ENCODE data around the gene FAAP100. TPM values are rescaled to one million over a fixed set of nuclear protein-coding genes. Genes with fewer than 3 reads are reported as not detected.

The FAAP100 gene
- polyA plus RNA-seq, 1 donor from 2014 or later: 56.3 TPM

DNA sequence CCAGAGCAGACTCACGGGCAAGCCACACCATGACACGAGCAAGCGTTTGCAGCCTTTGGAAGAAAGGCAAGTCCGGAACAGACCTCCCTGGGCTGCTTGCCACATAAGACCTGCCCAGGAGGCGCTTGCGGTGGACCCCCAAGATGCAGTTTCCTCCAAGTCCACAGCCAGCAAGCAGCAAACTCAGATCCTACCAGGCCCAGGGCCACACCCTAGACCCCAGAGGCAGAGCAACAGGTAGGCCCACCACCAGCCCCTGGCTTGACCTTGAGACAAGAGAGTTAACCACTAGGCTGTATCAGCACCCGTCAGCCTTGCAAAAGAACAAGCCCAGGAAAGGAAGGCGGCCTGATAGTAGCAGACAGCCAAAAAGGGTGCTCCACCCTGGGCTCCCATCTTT lies 2.3 kb downstream of the FAAP100 start:
- Histone ChIP-seq H3K9me3 (ENCODE audit: low read length) (no peaks in the 10 kb centered on the region), H3K36me3 (ENCODE audit: insufficient read depth, low read length) (no peaks in the 10 kb centered on the region), H3K9me2 (ENCODE audit: insufficient read depth, low read length) (no peaks in the 10 kb centered on the region), H3K9ac (ENCODE audit: low read length) (no peak overlapping the region), H2AFZ (ENCODE audit: low read depth, low read length) (no peak overlapping the region), H3K27ac (ENCODE audit: low read length) (no peak overlapping the region), H4K20me1 (ENCODE audit: insufficient read depth) (no peaks in the 10 kb centered on the region), H3F3A (ENCODE audit: insufficient read depth, low read length, poor library complexity, severe bottlenecking) (no peaks in the 10 kb centered on the region), H3K4me2 (ENCODE audit: low read length) (no peak overlapping the region), H3K79me2 (replicated peaks; ENCODE audit: insufficient read depth, low read length) (peaks cover 13% of the 10 kb centered on the region), H3K4me3 (ENCODE audit: low read length) (no peak overlapping the region), H3K27me3 (ENCODE audit: insufficient read depth, low read depth, low read length) (peaks cover 3% of the 10 kb centered on the region)
- TF ChIP-seq SMC3 (conservative IDR thresholded peaks at IDR 0.05; ENCODE audit: poor library complexity) (no peak), EP300 (conservative IDR thresholded peaks at IDR 0.05; ENCODE audit: poor library complexity, severe bottlenecking) (no peak), TAF1 (IDR thresholded peaks at IDR 0.05; ENCODE audit: low read depth) (no peak), EZH2 (IDR thresholded peaks at IDR 0.05; ENCODE audit: borderline replicate concordance, insufficient read depth, low read length, poor library complexity, severe bottlenecking) (no peak), RAD21 (conservative IDR thresholded peaks at IDR 0.05) (no peak)
- TF ChIP-seq, protein P1, sequence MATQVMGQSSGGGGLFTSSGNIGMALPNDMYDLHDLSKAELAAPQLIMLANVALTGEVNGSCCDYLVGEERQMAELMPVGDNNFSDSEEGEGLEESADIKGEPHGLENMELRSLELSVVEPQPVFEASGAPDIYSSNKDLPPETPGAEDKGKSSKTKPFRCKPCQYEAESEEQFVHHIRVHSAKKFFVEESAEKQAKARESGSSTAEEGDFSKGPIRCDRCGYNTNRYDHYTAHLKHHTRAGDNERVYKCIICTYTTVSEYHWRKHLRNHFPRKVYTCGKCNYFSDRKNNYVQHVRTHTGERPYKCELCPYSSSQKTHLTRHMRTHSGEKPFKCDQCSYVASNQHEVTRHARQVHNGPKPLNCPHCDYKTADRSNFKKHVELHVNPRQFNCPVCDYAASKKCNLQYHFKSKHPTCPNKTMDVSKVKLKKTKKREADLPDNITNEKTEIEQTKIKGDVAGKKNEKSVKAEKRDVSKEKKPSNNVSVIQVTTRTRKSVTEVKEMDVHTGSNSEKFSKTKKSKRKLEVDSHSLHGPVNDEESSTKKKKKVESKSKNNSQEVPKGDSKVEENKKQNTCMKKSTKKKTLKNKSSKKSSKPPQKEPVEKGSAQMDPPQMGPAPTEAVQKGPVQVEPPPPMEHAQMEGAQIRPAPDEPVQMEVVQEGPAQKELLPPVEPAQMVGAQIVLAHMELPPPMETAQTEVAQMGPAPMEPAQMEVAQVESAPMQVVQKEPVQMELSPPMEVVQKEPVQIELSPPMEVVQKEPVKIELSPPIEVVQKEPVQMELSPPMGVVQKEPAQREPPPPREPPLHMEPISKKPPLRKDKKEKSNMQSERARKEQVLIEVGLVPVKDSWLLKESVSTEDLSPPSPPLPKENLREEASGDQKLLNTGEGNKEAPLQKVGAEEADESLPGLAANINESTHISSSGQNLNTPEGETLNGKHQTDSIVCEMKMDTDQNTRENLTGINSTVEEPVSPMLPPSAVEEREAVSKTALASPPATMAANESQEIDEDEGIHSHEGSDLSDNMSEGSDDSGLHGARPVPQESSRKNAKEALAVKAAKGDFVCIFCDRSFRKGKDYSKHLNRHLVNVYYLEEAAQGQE (IDR thresholded peaks at IDR 0.05; ENCODE audit: borderline replicate concordance): no peak
- TF ChIP-seq, protein P2, sequence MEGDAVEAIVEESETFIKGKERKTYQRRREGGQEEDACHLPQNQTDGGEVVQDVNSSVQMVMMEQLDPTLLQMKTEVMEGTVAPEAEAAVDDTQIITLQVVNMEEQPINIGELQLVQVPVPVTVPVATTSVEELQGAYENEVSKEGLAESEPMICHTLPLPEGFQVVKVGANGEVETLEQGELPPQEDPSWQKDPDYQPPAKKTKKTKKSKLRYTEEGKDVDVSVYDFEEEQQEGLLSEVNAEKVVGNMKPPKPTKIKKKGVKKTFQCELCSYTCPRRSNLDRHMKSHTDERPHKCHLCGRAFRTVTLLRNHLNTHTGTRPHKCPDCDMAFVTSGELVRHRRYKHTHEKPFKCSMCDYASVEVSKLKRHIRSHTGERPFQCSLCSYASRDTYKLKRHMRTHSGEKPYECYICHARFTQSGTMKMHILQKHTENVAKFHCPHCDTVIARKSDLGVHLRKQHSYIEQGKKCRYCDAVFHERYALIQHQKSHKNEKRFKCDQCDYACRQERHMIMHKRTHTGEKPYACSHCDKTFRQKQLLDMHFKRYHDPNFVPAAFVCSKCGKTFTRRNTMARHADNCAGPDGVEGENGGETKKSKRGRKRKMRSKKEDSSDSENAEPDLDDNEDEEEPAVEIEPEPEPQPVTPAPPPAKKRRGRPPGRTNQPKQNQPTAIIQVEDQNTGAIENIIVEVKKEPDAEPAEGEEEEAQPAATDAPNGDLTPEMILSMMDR (IDR thresholded peaks at IDR 0.05; ENCODE audit: poor library complexity, severe bottlenecking): no peak

DNA sequence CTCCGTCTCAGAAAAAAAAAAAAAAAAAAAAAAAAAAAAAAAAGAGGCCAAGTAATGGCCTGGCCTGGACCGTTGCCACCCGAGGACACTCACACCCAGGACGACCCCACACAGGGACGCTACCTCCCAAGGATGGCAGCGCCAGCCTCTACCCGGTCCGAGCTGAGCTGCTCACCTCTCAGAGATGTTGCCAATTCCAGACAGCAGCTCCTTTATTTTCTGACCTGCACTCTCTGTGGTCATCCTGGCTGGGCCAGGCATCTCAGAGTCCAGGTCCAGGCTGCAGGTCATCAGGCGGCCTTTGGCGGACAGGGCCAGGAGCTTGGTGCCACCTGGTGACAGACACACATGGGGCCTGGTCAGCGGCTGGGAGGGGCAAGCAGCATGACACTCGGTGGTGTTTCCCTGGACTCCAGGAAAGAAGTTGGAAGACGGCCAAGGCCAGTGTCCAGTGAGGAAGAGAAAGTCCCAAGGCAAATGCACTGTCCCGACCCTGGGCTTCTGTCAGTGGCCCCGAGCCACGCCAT lies 3.1 kb downstream of the FAAP100 start:
- H3K79me2 ChIP-seq (replicated peaks; ENCODE audit: insufficient read depth, low read length): peaks cover 13% of the 10 kb centered on the region
- H3K9ac ChIP-seq (ENCODE audit: low read length): no peak overlapping the region
- H2AFZ ChIP-seq (ENCODE audit: low read depth, low read length): no peak overlapping the region
- H3K4me2 ChIP-seq (ENCODE audit: low read length): no peak overlapping the region
- no peak overlapping the region for H3K4me3 ChIP-seq (ENCODE audit: low read length)
- TF ChIP-seq, protein P1 (IDR thresholded peaks at IDR 0.05; ENCODE audit: borderline replicate concordance): no peak
- TF ChIP-seq EP300 (conservative IDR thresholded peaks at IDR 0.05; ENCODE audit: poor library complexity, severe bottlenecking): no peak
- TF ChIP-seq MXI1 (conservative IDR thresholded peaks at IDR 0.05; ENCODE audit: poor library complexity, severe bottlenecking): no peak
- TF ChIP-seq, protein P2 (IDR thresholded peaks at IDR 0.05; ENCODE audit: poor library complexity, severe bottlenecking): no peak
- no peak for TF ChIP-seq RAD21 (conservative IDR thresholded peaks at IDR 0.05)
- no peak for TF ChIP-seq EZH2 (IDR thresholded peaks at IDR 0.05; ENCODE audit: borderline replicate concordance, insufficient read depth, low read length, poor library complexity, severe bottlenecking)
- TF ChIP-seq SMC3 (conservative IDR thresholded peaks at IDR 0.05; ENCODE audit: poor library complexity): no peak
- no peak for TF ChIP-seq POLR2AphosphoS5 (IDR thresholded peaks at IDR 0.05)
- no peak for TF ChIP-seq TAF1 (IDR thresholded peaks at IDR 0.05; ENCODE audit: low read depth)
- H3K36me3 ChIP-seq (ENCODE audit: insufficient read depth, low read length): no peaks in the 10 kb centered on the region
- H4K20me1 ChIP-seq (ENCODE audit: insufficient read depth): no peaks in the 10 kb centered on the region
- H3K9me3 ChIP-seq (ENCODE audit: low read length): no peaks in the 10 kb centered on the region
- H3F3A ChIP-seq (ENCODE audit: insufficient read depth, low read length, poor library complexity, severe bottlenecking): no peaks in the 10 kb centered on the region
- peaks cover 3% of the 10 kb centered on the region for H3K27me3 ChIP-seq (ENCODE audit: insufficient read depth, low read depth, low read length)
- no peaks in the 10 kb centered on the region for H3K9me2 ChIP-seq (ENCODE audit: insufficient read depth, low read length)
- no peak overlapping the region for H3K27ac ChIP-seq (ENCODE audit: low read length)
